Mesothelial cell of epicardium (in vitro differentiated cells): ENCODE data around the gene TRIO. TPM values are rescaled to one million over a fixed set of nuclear protein-coding genes. Genes with fewer than 3 reads are reported as not detected.
A peak's percentile ranks its signal among the peaks of the same experiment; 100 is the strongest.
"Not testable (repeated sequence)": the region's sequence is repeated elsewhere in the genome, so short reads cannot be mapped to it uniquely, and the experiment has no call there.

Experiments
- DNase-seq, 2 experiments: peaks; one replicate each; pipeline ENCODE4 v3.0.0; 2021; ENCODE audit warnings: low spot score in 2 of 2; ENCODE audit not compliant: unreplicated experiment in 2 of 2
- H3K27ac Mint-ChIP-seq: 2 replicates; pipeline ENCODE4 v1.8.0; 2021; ENCODE audit warnings: mixed read lengths
- H3K27me3 Mint-ChIP-seq: 2 replicates; pipeline ENCODE4 v1.8.0; 2021; ENCODE audit warnings: low read depth, mixed read lengths
- H3K36me3 Mint-ChIP-seq: 2 replicates; pipeline ENCODE4 v1.8.0; 2021; ENCODE audit warnings: mixed read lengths
- H3K4me1 Mint-ChIP-seq: 2 replicates; pipeline ENCODE4 v1.8.0; 2021; ENCODE audit warnings: mixed read lengths
- H3K4me3 Mint-ChIP-seq: 2 replicates; pipeline ENCODE4 v1.8.0; 2021; ENCODE audit warnings: mild to moderate bottlenecking, moderate library complexity, mixed read lengths
- H3K9me3 Mint-ChIP-seq: 2 replicates; pipeline ENCODE4 v1.8.0; 2021; ENCODE audit warnings: mixed read lengths
- total RNA-seq: library from RNA; stranded (reverse); gene quantifications from 3 replicates; pipeline ENCODE4 v1.2.1, GENCODE V29; 2021
- TF ChIP-seq, protein P1 (sequence below): fragments of 200-600 bp; sonication (generic); IDR thresholded peaks from one replicate; pipeline ENCODE4 v1.5.0; 2021; ENCODE audit warnings: antibody characterized with exemption; ENCODE audit not compliant: unreplicated experiment

TRIO gene
- total RNA-seq, 1 donor from 2014 or later = 209 TPM

GRCh38 chr5:14204011-14204670, 61.0 kb downstream of the TRIO start:
- no peak overlapping the region for H3K27ac Mint-ChIP-seq
- TF ChIP-seq, protein P1, sequence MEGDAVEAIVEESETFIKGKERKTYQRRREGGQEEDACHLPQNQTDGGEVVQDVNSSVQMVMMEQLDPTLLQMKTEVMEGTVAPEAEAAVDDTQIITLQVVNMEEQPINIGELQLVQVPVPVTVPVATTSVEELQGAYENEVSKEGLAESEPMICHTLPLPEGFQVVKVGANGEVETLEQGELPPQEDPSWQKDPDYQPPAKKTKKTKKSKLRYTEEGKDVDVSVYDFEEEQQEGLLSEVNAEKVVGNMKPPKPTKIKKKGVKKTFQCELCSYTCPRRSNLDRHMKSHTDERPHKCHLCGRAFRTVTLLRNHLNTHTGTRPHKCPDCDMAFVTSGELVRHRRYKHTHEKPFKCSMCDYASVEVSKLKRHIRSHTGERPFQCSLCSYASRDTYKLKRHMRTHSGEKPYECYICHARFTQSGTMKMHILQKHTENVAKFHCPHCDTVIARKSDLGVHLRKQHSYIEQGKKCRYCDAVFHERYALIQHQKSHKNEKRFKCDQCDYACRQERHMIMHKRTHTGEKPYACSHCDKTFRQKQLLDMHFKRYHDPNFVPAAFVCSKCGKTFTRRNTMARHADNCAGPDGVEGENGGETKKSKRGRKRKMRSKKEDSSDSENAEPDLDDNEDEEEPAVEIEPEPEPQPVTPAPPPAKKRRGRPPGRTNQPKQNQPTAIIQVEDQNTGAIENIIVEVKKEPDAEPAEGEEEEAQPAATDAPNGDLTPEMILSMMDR = no peak

DNA sequence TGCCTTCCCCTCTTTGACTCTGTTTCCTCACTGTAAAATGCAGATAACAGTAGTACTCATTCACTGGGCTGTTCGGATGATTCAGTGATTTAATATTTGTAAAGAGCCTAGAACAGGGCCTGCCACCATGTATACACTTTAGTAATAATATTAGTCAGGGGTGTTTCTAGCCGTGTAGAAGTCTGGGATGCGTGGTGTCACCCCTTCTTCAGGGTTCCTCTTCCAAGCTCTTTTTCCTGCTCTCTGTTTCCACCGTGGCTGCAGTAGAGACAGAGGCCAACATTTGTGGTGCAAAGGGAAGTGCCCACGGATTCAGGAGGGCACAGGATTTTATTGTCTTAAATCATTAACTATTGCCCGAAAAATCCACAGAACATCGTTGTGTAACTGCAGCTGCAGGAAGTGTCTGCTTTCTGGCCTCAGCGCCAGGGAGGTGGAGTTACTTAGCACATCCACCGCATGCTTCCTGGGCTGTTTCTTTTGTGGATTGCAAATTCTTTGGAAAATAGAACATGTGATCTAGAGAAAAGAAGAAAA, 61.7 kb downstream of the TRIO start:
- Mint-ChIP-seq H3K27me3 (no peaks in the 10 kb centered on the region), H3K4me1 (peaks cover 32% of the 10 kb centered on the region), H3K4me3 (no peak overlapping the region), H3K9me3 (no peaks in the 10 kb centered on the region), H3K27ac (peak overlapping the region; percentile 13), H3K36me3 (no peaks in the 10 kb centered on the region)
- no peak for DNase-seq
- TF ChIP-seq, protein P1 = no peak

More at GRCh38 chr5:14204011-14204670, 61.0 kb downstream of the TRIO start:
- Mint-ChIP-seq H3K9me3 (no peaks in the 10 kb centered on the region), H3K27me3 (no peaks in the 10 kb centered on the region), H3K4me3 (no peak overlapping the region), H3K36me3 (no peaks in the 10 kb centered on the region), H3K4me1 (peaks cover 29% of the 10 kb centered on the region)
- DNase-seq = no peak

- no peak overlapping the region for H3K4me3 Mint-ChIP-seq
- no peaks in the 10 kb centered on the region for H3K36me3 Mint-ChIP-seq
Observed at GRCh38 chr5:14206028-14206725, 63.0 kb downstream of the TRIO start.

DNA sequence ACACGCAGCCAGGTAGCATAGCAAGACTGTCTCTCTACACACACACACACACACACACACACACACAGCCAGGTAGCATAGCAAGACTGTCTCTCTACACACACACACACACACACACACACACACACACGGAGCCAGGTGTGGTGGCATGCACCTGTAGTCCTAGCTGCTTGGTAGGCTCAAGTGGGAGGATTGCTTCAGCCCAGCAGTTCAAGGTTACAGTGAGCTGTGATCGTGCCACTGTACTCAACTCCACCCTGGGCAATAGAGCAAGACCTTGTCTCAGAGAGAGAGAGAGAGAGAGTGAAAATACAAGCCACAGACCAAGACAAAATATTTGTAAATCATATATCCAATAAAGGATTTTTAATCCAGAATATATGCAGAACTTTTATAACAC, 64.3 kb downstream of the TRIO start:
- H3K9me3 Mint-ChIP-seq, H3K27ac Mint-ChIP-seq, DNase-seq, H3K36me3 Mint-ChIP-seq, H3K4me3 Mint-ChIP-seq, H3K27me3 Mint-ChIP-seq: not testable (repeated sequence)
- H3K4me1 Mint-ChIP-seq = peaks cover 31% of the 10 kb centered on the region

More at GRCh38 chr5:14206028-14206725, 63.0 kb downstream of the TRIO start:
- H3K27me3 Mint-ChIP-seq = no peaks in the 10 kb centered on the region
- DNase-seq = no peak
- no peaks in the 10 kb centered on the region for H3K9me3 Mint-ChIP-seq
- H3K27ac Mint-ChIP-seq = no peak overlapping the region
- H3K4me1 Mint-ChIP-seq = peaks cover 37% of the 10 kb centered on the region
- TF ChIP-seq, protein P1 = no peak

GRCh38 chr5:14208071-14209021, 65.2 kb downstream of the TRIO start:
- Mint-ChIP-seq H3K27me3 (no peaks in the 10 kb centered on the region), H3K4me1 (peaks cover 29% of the 10 kb centered on the region), H3K4me3 (no peak overlapping the region), H3K36me3 (no peaks in the 10 kb centered on the region), H3K27ac (no peak overlapping the region), H3K9me3 (no peaks in the 10 kb centered on the region)
- no peak for DNase-seq
- TF ChIP-seq, protein P1 = no peak
